ENCODE data around the gene KCTD1. TPM values are rescaled to one million over a fixed set of nuclear protein-coding genes. Genes with fewer than 3 reads are reported as not detected.

KCTD1 gene
- total and polyA plus RNA-seq, 10 of the 15 experiments (the other 5 are each of a cell fraction or from before 2014, with no cell fraction given), result 1.5 to 13.4 (median 5.5) TPM

- Histone ChIP-seq H3K9ac (ENCODE audit: control insufficient read depth, insufficient read depth, low read length) (no peak overlapping the region), H3K79me2 (ENCODE audit: control insufficient read depth, insufficient read depth, low read length) (no peaks in the 10 kb centered on the region), H3K27ac (ENCODE audit: control insufficient read depth, insufficient read depth) (no peak overlapping the region), H3K4me2 (ENCODE audit: control insufficient read depth, insufficient read depth) (no peak overlapping the region), H3K4me1 (ENCODE audit: control insufficient read depth, insufficient read depth, low read length) (peaks cover 5% of the 10 kb centered on the region; the same call in 1 of the 2 replicates), H2AFZ (ENCODE audit: control insufficient read depth, low read depth, low read length) (no peak overlapping the region), H3K36me3 (ENCODE audit: control insufficient read depth in 2 of 2, insufficient read depth in 2 of 2, low read length in 1 of 2) (no peaks in the 10 kb centered on the region), H4K20me1 (ENCODE audit: control insufficient read depth, insufficient read depth) (no peaks in the 10 kb centered on the region), H3K27me3 (replicated peaks in 1 of 2; ENCODE audit: control insufficient read depth in 2 of 2, insufficient read depth in 2 of 2, low read length in 1 of 2) (no peaks in the 10 kb centered on the region), H3K9me3 (replicated peaks; ENCODE audit: control insufficient read depth, insufficient read depth, low read length) (no peaks in the 10 kb centered on the region), H3K4me3 (no peak overlapping the region)
- no peak for ATAC-seq
- ChIA-PET POLR2A (no interaction called here), SMC1A (ENCODE audit: uncharacterized antibody, unreplicated experiment) (interaction anchor here (0.8 to 2.2 kb wide), 18 partner anchors 8 to 599 kb away, joined by 3 to 14 read pairs (median 4); no protein-coding TSS in a partner anchor), RAD21 (ENCODE audit: unreplicated experiment) (interaction anchor here (0.6 to 3.9 kb wide), 22 partner anchors 16 to 599 kb away, joined by 3 to 26 read pairs (median 5); partner anchors contain the start of gene KCTD1), CTCF (interaction anchor here (0.6 to 4.1 kb wide), 29 partner anchors 12 to 599 kb away, joined by 3 to 35 read pairs (median 4); no protein-coding TSS in a partner anchor)
- intact Hi-C loops (cut with micrococcal nuclease; ENCODE audit: unreplicated experiment), result loop anchor here (5.0 kb wide), 1 partner anchor 141 kb away; the partner anchor contains the start of gene KCTD1
- in situ Hi-C loops (cut with MboI), result loop anchor here (5.0 to 25.0 kb wide), 2 partner anchors 241 to 581 kb away; no protein-coding TSS in a partner anchor
- FAIRE-seq, result no peak
- DNase-seq (ENCODE audit: low read depth, low spot score), result no peak
- 69% methylated on average over 11 of the region's 12 CpGs for WGBS (ENCODE audit: insufficient coverage, insufficient replicate concordance, low lambda C conversion rate, missing lambda C conversion rate)
- BruUV-seq (replicated peaks), result no TSS peak
- no peak for TF ChIP-seq EED (IDR thresholded peaks at IDR 0.05; ENCODE audit: low read depth)
- no peak for TF ChIP-seq ESRRA (IDR thresholded peaks at IDR 0.05; ENCODE audit: low read length)
- TF ChIP-seq SIX5 (IDR thresholded peaks at IDR 0.05; ENCODE audit: low read depth, low read length, severe bottlenecking), result no peak
- no peak for TF ChIP-seq E2F4 (IDR thresholded peaks at IDR 0.05; ENCODE audit: low read depth, low read length)
- TF ChIP-seq ZNF622 (IDR thresholded peaks at IDR 0.05), result no peak
- no peak for TF ChIP-seq HCFC1 (IDR thresholded peaks at IDR 0.05; ENCODE audit: low read length)
- no peak for TF ChIP-seq CHD1 (IDR thresholded peaks at IDR 0.05; ENCODE audit: low read depth, low read length)
- TF ChIP-seq CREB1 (IDR thresholded peaks at IDR 0.05; ENCODE audit: low read depth), result no peak
Observed at GRCh38 chr18:26406324-26406723, 142.0 kb downstream of the KCTD1 start.
